ENCODE measurements around the gene AXIN2.

AXIN2 gene

DNA sequence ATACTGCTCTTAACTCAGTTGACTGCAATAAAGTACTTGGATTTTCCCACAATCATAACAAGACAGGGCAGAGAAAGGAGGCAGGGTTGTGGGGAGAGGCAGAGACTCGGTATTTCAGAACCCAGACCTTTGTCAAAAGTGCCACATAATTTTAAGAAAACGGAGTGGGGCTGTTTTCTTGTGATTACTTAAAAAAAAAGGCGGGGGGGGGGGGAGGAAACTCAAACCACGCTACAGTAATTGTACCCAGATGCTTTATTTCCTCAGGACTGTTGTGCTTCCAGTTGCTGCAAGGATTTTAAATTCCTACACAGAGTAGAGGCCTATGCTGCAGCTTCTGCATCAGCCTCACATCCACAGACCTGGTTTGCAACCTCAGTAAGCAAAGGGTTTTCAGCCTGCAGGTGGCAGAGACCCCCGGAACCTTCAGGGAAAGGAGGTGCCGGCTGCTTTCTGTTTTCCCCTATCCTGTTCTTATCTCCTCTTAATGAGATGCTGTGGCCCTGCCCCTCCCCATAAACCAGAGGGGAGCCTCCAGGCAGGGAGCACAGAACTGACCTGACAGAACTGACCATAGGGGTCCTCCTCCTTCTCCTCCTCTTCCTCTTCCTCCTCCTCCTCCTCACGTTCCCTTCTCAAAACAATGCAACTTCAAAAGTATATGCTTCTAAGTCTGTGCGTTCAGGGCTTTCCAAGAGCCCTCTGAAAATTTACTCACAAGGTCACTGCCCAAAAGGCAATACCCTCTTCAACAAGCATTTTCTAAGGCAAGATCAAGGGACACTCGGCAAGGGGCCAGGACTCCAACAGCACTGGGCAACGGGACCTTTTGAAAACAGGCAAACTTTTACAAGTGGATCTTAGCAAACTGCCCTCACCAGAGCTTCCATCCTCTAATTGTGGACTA, 7.5 kb downstream of the AXIN2 start:
- no peak for DNase-seq

DNA sequence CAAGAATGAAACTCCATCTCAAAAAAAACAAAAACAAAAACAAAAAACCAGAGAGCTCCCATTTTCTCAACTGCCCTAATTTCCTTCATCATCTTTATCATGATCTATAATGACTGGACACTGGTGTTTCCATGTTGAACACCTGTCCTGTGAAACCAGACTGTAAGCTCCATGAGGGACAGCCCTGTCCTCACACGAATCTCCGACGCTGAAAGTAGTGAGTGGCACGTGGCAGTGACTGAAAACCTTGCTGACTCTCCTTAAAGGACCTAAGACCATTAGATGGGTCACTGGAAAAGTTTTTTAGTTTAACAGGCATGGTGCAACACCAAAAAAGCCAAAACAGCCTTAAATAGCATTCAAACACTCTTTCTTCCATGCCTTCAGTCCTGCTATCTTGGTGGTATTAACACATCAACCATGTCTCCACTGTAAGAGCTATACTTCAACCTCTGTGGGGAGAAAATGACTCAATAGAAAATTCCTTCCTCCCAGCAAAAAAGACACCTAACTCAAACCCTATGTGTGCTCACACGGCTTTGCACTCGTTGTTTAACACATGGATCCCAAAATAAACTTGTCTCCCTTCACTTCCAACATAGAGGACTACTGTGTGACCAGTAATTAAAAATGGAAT, 8.3 kb downstream of the AXIN2 start:
- no peak for DNase-seq

DNA sequence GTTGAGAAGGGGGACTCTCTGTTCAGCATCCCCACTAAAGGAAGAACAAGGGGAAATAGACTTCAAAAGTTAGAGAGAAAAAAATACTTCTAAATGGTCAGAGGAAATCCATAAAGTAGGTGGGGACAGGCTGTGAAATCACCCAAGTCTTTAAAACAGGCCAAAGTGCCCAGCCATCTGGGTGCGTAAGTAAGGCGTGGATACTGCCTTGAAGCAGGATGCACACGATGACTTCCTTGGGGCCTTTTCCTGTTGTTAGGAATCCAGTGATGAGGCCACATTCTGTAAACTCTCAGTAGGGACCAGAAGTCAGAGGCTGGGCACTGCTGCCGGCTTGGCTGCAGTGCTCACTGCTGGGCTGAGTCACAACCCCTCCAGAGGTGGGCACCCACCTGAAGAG, 9.2 kb downstream of the AXIN2 start:
- no peak for DNase-seq

DNA sequence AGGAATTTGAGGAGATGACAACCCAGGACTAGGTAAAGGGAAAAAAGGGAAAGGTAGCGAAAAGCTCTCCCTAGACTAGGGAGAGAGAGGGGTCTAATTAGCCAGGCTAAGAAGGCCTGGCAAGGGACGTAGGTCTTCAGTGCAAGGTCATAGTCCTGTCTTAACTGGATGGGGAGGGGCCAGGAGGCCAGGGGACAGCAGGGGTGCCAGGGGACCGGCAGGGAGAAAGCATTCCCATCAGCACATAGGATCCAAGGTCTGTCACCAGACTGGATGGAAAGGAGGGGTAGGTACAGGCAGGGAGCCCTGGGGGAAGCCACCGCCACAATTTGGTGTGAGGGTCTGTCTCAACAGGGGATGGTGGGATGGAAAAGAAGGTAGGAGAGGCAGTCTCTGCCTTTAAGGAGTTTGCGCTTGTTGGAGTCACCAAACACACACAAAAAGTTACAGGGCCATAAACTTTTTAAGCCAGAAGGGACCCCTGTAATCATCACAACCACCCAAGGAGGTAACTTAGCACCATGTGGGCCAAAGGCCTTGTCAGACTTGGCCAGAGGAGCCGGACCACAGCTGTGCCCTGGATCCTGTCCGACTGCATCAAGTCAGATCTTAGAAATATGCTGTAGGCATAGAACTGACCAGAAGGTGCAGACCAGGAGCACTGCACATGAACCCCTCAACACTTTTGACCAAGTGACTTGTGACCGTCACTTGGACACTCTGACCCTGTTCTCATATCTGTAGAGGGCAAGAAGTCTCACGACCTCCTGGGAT, 10.0 kb downstream of the AXIN2 start:
- DNase-seq: no peak

DNA sequence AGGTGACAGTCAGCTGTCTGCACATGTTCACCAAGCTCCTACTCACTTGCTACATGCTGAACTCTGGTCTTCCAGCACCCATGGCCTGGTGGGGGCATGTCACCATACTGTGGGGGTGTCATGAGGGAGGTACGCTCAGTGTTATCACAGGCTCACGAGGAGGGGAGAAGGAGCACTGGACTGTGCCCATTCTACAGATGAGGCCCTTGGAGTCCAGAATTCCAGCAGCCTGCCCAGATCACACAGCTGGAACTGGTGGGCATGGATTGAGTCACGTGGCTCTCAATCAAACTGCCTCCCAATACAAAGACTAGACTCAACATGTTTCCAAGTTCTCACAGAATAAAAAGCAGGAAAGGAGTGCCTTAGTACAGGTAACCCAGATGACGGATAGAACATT, 10.7 kb downstream of the AXIN2 start:
- no peak for DNase-seq

DNA sequence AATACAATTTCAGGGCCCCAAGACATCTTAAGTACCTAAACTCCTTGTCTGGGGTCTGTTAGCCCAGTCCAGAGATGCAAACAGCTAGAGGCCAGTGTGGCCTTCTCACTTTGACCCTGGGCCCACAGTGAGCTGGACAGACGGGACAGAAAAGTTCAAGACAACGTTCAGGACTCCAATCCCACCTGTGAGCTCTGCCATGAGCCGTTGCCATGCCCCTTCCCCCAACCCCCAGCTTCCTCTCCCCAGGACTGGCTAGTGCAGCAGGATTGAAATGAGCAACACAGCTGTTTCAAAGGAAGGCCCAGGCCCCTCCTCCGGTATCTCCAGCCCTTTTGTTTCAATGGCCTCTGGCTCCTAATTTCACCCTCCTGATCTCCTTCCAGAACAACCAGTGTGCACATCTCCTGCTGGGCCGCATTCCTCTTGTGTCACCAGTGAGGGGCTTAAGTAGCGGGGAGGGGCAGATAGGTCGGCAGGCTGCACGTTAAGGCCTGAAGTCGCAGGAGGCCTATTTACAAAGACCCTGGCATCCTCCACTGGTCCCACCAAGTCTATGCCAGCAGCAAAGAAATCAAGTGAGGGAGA, 11.3 kb downstream of the AXIN2 start:
- DNase-seq: no peak

DNA sequence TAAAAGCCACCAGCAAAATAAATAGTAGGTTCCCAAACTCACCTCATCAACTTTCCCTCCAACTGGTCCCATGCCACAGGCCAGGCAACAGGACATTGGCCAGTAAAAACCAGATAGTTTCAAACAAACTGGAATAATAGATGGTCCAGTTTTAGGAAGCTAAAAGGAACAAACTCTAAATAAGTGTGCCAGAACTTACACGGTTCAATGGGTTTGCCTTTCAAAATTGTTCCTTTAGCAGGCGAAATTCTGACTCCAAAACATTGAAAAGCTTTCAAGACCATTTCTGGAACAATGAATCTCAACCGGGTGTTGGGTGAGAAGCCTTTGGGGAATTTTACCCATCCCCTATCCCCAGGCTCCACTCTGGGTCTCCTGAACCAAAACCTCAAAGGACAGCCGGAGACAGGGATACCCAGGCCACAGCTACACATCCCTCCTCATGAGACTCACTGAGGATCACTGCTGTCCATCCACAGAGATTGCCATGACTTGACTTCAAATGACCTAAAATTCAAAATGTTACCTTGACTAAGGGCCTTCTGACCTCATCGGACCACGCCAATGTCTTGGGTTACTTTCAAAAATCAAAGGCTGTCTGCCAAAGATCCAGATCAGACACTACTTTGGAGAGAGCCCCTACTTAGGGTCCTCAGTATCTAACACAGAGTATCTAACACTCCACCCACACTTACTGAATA, 13.0 kb downstream of the AXIN2 start:
- no peak for DNase-seq

DNA sequence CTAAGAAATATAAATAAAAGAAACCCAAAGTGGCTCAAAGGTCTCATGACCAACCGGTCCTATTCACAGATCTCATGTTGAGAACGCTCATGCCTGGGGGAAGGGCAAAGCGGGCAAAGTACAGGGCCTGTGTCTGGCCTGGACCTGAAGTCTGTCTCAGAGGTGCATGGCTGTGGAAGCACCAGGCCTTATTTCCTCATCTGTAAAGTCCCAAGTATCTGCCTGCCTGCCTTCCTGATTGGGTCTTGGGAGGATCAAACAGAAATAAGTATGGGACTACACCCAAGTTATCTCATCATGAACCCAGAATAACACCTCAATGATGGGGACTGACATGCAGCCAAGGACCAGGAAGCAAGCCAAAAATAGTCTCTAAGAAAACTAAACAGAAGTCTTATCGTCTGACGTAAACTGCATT, 14.2 kb downstream of the AXIN2 start:
- no peak for DNase-seq

DNA sequence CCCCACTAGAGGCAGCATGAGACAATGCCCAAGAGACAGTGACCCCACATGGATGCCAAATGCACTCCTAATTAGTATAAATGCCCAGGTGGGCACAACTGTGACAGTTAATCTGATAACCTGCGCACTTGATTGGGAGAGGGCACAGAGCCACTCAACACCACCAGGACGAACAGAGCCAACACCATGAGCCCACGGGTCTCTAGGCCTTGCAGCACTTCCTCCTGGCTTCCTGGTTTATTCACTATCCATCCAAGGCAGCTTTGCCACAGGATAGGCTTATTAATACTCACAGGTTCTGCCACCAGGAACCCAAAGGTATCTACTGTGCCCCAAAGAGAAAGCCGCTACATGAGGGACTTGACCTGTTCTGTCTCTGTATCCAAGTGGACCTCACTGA, 14.9 kb downstream of the AXIN2 start:
- no peak for DNase-seq

DNA sequence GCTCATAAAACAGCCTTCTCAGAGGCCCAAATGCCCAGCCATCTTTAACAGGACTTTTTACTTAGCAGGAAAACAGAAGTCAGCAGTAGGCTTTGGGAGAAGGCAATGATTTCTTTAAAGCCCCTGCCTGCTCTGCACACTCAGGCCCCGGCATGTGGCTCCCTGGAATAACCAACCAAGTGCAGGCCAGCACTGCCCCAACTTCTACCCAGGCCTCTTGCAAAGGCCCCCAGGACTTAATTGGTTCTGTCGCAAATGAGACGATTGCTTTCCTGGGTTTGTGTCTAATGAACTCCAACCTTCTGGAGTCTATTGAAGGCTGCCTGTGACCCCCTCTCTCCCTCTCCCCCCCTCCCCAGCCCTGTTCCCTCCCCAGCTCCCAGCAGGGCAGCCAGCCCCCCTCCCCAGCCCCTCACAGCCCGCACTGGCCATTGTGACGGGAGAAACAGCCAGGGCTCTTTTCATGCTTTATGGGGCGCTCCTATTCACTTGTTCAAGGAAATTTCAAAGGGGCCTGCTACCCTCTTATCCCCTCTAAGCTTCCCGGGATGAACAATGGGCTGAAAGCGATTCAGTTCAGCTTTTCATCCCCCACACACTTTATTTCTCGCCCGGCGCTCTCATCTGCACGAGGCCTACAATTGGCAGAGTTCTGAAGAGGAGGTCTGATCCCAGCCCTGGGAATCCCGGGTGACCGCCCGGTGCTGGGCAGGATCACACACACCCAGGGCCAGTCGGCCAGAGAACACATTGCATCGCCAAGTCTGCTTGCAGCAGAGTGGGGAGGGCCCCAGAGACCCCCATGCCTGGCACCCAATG, 15.5 kb downstream of the AXIN2 start:
- no peak for DNase-seq

DNA sequence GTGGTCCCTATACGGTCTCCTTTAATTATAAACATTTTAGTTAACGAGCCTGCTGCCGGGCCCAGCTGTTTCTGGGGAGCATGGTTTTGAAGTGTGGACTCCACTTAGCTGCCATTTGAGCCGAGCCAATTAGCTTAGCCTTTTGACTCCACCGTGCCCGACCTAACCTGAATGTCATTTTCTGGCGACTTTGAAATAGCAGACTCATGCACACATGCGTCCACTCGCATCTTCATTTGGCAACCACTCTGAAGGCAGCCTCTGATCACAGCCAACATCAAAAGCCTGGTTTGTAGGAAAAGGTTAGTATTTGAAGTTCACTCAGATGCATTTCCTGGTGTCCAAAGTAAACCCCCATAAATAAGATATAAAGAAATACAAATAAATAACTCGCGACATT, 16.8 kb downstream of the AXIN2 start:
- no peak for DNase-seq

DNA sequence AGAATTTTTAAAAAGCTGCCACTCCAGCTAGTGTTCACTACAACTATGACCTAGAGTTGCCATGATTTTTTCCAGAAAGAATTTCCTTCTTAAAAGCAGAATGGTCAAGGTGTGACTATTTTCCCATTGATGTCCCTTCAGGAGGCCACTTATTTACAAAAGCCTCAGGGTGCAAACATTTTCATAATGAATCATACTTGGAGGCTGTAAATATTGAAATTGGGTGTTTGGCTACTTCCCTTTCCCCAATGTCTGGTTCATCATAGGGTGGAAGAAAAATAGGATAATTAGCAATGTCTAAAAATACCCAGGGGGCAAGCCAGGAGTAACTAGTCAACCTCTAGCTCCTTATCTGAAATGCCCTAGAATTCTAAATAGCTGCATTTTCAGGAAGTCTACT, 18.8 kb downstream of the AXIN2 start:
- DNase-seq: no peak

DNA sequence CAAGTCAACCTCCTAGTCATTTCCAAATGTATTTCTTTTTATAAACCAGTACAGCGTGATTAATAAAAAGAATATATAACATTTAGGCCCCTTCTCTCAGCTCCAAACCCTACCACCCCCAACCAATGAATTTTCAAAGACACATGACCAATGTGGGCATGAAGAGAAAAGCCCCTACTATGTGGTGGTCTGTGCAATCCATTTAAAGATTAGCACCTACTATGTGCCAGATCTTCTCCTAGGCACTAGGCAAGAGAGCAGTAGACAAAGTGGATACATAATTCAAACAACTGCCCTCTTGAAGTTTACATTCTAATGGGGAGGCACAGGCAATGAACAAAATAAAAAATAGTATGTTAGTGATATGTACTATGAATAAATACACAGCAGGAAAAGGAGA, 19.4 kb downstream of the AXIN2 start:
- no peak for DNase-seq

DNA sequence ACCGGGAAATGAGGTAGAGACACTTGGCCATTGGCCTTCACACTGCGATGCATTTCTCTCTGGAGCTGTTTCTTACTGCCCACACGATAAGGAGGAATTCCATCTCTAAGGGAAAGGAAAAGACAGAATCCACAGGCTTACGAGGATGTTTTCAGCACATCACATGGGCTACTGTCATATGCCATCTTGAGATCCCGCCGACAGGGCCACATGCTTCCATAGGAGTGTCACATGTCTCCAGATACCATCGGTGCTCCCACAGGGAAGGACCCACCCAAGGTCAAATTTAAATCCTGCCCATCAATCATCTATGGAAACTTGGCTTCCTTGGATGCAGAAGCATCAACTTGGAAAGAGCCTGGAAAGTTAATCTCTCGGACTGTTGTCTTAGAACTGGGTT, 20.0 kb downstream of the AXIN2 start:
- no peak for DNase-seq

DNA sequence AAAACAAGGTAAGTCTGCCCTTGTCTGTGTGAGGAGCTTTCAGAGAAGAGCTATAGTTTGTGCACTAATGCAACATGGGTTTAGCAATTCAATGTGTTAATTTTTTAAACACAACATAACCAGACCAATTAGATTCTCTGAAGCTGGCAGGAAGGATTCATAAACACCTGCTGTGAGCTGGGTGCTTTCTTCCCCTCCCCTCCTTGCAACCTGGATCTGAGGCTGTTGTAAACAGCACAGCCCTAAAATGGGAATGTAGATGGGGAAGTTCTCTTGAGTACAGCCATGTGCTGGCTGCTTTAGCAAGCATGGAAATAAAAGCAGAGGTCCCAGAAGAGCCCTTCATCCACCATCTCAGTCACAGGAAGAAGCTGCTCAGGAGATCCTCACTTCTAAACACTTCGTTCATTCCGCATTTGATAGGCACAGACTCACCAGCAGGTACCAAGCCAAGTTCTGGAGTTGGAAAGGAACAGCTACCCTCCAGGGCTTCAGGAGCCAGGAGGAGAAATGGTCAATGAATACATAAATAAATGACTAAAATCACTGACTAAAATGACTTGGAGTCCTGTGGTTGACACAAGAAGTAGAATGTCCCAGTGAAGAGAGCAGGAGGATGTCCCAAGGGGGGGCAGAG, 21.7 kb downstream of the AXIN2 start:
- no peak for DNase-seq

DNA sequence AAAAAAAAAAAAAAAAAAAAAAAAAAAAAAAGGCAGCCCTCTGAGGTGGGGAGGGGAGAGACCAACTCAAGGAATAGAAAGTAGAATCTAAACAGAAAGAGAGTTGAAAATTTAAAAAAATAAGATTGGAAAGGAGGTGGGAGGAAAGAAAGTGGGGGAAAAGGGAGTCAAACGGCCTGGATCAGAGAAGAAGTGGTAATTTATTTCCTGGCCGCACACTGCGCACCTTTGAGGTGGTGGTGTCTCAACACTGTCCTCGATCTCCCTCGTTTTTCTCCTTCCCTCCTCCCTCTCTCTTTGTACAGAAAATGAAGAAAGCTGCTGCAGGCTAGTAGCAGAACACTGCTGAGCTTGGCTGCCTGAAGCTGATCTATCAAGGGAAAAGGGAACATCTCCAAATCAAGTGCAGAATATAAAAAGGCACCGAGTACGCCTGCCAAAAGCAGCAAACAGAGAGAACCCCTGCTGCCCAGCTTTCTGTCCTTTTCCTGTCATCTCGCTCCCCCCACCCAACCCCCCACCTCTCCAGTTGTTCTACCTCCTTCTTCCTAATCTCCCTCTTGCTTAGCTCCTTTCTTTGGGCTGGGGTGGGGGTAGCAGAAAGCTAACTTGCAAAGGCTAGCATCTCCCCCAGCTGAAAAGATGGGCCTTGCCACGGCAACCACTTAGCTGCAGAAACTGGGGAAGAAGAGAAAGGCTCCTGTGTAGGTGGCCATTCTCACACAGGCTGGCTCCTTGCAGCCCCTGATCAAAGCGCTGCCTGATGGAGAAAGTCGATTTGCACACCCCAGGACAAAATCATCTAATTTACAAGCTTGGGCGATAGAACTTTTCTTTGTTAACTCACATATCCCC, 22.5 kb downstream of the AXIN2 start:
- DNase-seq: no peak

DNA sequence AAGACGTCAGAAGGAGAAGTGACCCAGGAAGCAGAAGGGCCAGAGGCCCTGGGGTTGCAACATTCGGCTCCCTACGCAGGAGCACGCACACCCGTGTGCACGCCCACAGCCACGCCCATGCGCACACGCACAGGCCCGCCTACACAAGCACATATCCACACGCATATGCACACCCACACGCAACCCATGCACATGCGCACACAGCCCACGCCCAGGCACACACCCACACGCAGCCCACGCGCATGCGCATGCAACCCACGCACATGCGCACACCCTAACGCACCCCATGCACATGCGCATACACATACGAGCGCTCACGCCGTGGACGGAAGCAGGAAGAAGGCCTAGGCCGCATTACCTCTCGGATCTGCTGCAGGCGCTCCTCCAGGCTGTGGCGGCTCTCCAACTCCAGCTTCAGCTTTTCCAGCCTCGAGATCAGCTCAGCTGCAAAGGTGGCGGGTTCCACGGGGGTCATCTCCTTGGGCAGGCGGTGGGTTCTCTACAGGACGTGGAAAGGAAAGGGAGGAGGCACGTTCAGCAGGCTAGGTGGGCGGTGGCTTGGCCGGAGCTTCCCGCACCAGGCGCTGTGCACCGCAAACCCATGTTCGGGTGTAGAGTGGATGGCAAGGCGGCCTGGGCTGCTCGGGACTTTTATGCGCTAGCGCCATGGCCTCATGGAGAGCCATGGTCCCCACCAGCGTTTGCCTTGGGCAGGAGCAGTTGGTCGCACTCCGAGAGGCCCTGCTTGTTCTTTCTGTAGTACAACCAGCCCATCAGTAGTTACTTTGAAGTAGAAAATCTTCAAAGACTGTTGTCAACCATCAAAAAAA, 23.4 kb downstream of the AXIN2 start:
- no peak for DNase-seq

DNA sequence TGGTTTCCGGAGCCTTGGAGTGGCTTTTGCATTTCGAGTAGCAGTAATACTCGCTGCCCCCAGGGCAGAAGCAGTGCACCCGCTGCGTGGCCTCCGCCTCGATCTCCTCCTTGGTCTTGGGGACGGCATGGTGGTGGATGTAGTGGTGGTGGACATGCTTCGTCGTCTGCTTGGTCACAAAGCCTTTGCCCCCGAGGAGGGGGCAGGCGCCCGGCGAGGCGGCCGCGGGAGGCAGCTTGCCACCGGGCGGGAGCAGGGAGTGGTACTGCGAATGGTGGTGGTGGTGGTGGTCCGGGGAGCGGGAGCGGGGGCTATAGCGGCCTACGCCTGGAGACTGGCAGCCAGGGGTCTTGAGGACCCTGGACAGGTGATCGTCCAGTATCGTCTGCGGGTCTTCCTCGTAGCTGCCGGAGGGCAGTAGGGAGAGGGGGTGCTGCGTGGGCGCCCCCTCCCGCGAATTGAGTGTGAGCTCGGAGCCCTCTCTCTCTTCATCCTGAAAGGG, 24.1 kb downstream of the AXIN2 start:
- DNase-seq: no peak
